Ovary (tissue), 3 donors: ENCODE measurements around the gene ANXA5.

ENCODE experiments used
- CTCF ChIP-seq, 3 donors: fragments of 450-650 bp in 2 of 3; fragments of 200-600 bp in 1 of 3; IDR thresholded peaks; one replicate each; pipeline versions ENCODE4 v1.5.1 to v1.8.0; 2016 to 2022; ENCODE audit warnings: antibody characterized with exemption in 3 of 3, mild to moderate bottlenecking in 1 of 3
- POLR2A ChIP-seq: fragments of 450-650 bp; IDR thresholded peaks from one replicate; pipeline ENCODE4 v1.6.1; 2017; ENCODE audit warnings: antibody characterized with exemption, mild to moderate bottlenecking, moderate library complexity
- donor health status: DM: no; HTN: no; CAD: no.

GRCh38 chr4:121693450-121693849 lies 3.3 kb downstream of the ANXA5 start:
- TF ChIP-seq CTCF (IDR thresholded peaks at IDR 0.05) (no peak), POLR2A (no peak)
